Peyer's patch (tissue), 4 donors: ENCODE results near the gene SYT8. TPM values are rescaled to one million over a fixed set of nuclear protein-coding genes. Genes with fewer than 3 reads are reported as not detected.
"Not testable (repeated sequence)": the region's sequence is repeated elsewhere in the genome, so short reads cannot be mapped to it uniquely, and the experiment has no call there.

Experiments used
- DNase-seq, 3 donors: peaks; one replicate each; pipeline ENCODE4 v3.0.0-alpha.2; 2017 to 2019
- H3K27ac ChIP-seq, 4 donors: fragments of 200-600 bp; sonication (generic); one replicate each; pipeline ENCODE4 v1.5.1; 2016 to 2019
- H3K27me3 ChIP-seq, 2 donors: fragments of 200-600 bp; sonication (generic); one replicate each; pipeline ENCODE4 v1.5.1; 2019
- H3K36me3 ChIP-seq, 3 donors: fragments of 200-600 bp; sonication (generic); one replicate each; pipeline ENCODE4 v1.5.1; 2016 to 2019
- H3K4me1 ChIP-seq, 4 donors: fragments of 200-600 bp; sonication (generic); one replicate each; pipeline ENCODE4 v1.5.1; 2016 to 2019
- H3K4me3 ChIP-seq, 4 donors: fragments of 200-600 bp; sonication (generic); 1 replicate in 3 of 4; 2 replicates in 1 of 4; pipeline ENCODE4 v1.5.1; 2016 to 2019; ENCODE audit warnings: mild to moderate bottlenecking in 1 of 4
- H3K9me3 ChIP-seq, 4 donors: fragments of 200-600 bp; sonication (generic); one replicate each; pipeline ENCODE4 v1.5.1; 2016 to 2019; ENCODE audit warnings: mild to moderate bottlenecking in 1 of 4
- CTCF ChIP-seq, 6 experiments: fragments of 450-650 bp in 4 of 6; fragments of 200-600 bp in 2 of 6; sonication (generic) in 1 of 6; IDR thresholded peaks; one replicate each; pipeline ENCODE4 v1.5.1; 2017 to 2019; ENCODE audit warnings: antibody characterized with exemption in 6 of 6, mild to moderate bottlenecking in 3 of 6, moderate library complexity in 1 of 6
- POLR2A ChIP-seq, 2 donors: fragments of 450-650 bp; IDR thresholded peaks; one replicate each; pipeline ENCODE4 v1.5.1; 2017; ENCODE audit warnings: antibody characterized with exemption in 2 of 2, mild to moderate bottlenecking in 2 of 2, moderate library complexity in 2 of 2
- small RNA-seq, 2 donors: library from RNA; depleted of rRNA; stranded (forward); fragments of <200 nt; gene quantifications; one replicate each; pipeline ENCODE3, GENCODE V24; 2016
- total RNA-seq, 4 donors: library from RNA; depleted of rRNA; stranded (reverse); fragments of >200 nt; gene quantifications; one replicate each; pipeline ENCODE4 v1.1.0, GENCODE V29; 2016

Gene SYT8
- total RNA-seq, 4 donors from 2014 or later, result 21.3 to 57.6 (median 44.6) TPM; not detected in 1

GRCh38 chr11:1882265-1883238 is 47.8 kb downstream of the SYT8 start:
- Histone ChIP-seq H3K4me3 (no peak overlapping the region), H3K36me3 (no peaks in the 10 kb centered on the region), H3K27ac (peak overlapping the region in 3 of 4 donors; percentile 49 to 70 (median 68)), H3K9me3 (no peaks in the 10 kb centered on the region), H3K27me3 (no peaks in the 10 kb centered on the region), H3K4me1 (peaks cover 0 to 23% (median 18%) of the 10 kb centered on the region in 4 donors)
- peak; percentile 72 to 88 (median 88) for DNase-seq
- peak; percentile 72 to 95 (median 84) for TF ChIP-seq CTCF (IDR thresholded peaks at IDR 0.05)
- TF ChIP-seq POLR2A (IDR thresholded peaks at IDR 0.05), result no peak

GRCh38 chr11:1883346-1884302 is 48.8 kb downstream of the SYT8 start:
- Histone ChIP-seq H3K36me3 (no peaks in the 10 kb centered on the region), H3K27ac (no peak overlapping the region), H3K4me3 (no peak overlapping the region), H3K4me1 (peaks cover 0 to 25% (median 15%) of the 10 kb centered on the region in 4 donors), H3K27me3 (no peaks in the 10 kb centered on the region), H3K9me3 (no peaks in the 10 kb centered on the region)
- DNase-seq, result peak in 1 of 3 donors; percentile 42
- TF ChIP-seq CTCF (IDR thresholded peaks at IDR 0.05), result no peak
- TF ChIP-seq POLR2A (IDR thresholded peaks at IDR 0.05), result no peak

- TF ChIP-seq CTCF (IDR thresholded peaks at IDR 0.05), result no peak
- no peak for TF ChIP-seq POLR2A (IDR thresholded peaks at IDR 0.05)
- no peaks in the 10 kb centered on the region for H3K27me3 ChIP-seq
- H3K4me1 ChIP-seq, result peaks cover 0 to 32% (median 15%) of the 10 kb centered on the region in 4 donors
- no peak for DNase-seq
- H3K9me3 ChIP-seq, result no peaks in the 10 kb centered on the region
- H3K27ac ChIP-seq, result no peak overlapping the region
- no peaks in the 10 kb centered on the region for H3K36me3 ChIP-seq
- H3K4me3 ChIP-seq, result no peak overlapping the region
Measured at GRCh38 chr11:1884303-1884700, 49.5 kb downstream of the SYT8 start.

- not testable (repeated sequence) for H3K4me3 ChIP-seq, DNase-seq, H3K27ac ChIP-seq, H3K36me3 ChIP-seq, H3K27me3 ChIP-seq, H3K9me3 ChIP-seq
- peaks cover 0 to 26% (median 9%) of the 10 kb centered on the region in 4 donors for H3K4me1 ChIP-seq
Measured at GRCh38 chr11:1886551-1886950, 51.8 kb downstream of the SYT8 start.

Small RNAs within 50 kb of the gene (small RNA-seq; reads per million reads assigned to genes)
- gene AC051649.1, result 0 reads per million in 2 donors
- gene MIR4298, result 0 reads per million in 2 donors

Other genes starting within 250 kb of the SYT8 start
- gene KRTAP5-1, start 249.7 kb upstream of the SYT8 start, total RNA-seq, result not detected
- not detected for gene KRTAP5-2, start 236.7 kb upstream of the SYT8 start, total RNA-seq
- not detected for gene KRTAP5-3, start 226.5 kb upstream of the SYT8 start, total RNA-seq
- not detected for gene KRTAP5-4, start 212.9 kb upstream of the SYT8 start, total RNA-seq
- not detected for gene KRTAP5-5, start 205.2 kb upstream of the SYT8 start, total RNA-seq
- not detected for gene KRTAP5-6, start 137.8 kb upstream of the SYT8 start, total RNA-seq
- 1 to 10 TPM in 3 of 4 donors, under 1 TPM in 1; 0.88 to 5.0 (median 3.4) TPM for gene IFITM10, start 84.4 kb upstream of the SYT8 start, total RNA-seq
- 1,000 to 10,000 TPM in 2 of 4 donors, 100 to 1,000 TPM in 2; 129 to 1,688 (median 1,221) TPM for gene CTSD, start 71.1 kb upstream of the SYT8 start, total RNA-seq
- 10 to 100 TPM in 1 of 4 donors, 1 to 10 TPM in 2, not detected in 1; 4.7 to 23.9 (median 9.3) TPM for gene TNNI2, start 4.0 kb downstream of the SYT8 start, total RNA-seq
- 100 to 1,000 TPM in 1 of 4 donors, 10 to 100 TPM in 3; 10.6 to 175 (median 15.4) TPM for gene LSP1, start 18.1 kb downstream of the SYT8 start, total RNA-seq
- gene PRR33, start 56.9 kb downstream of the SYT8 start, total RNA-seq, result not detected
- 10 to 100 TPM in 1 of 4 donors, not detected in 3; 14.0 TPM for gene TNNT3, start 84.7 kb downstream of the SYT8 start, total RNA-seq
- gene MRPL23, start 112.3 kb downstream of the SYT8 start, total RNA-seq, result 100 to 1,000 TPM in 1 of 4 donors, 10 to 100 TPM in 3; 93.3 to 116 (median 95.0) TPM
- gene H19, start 162.9 kb downstream of the SYT8 start, total RNA-seq, result 10 to 100 TPM in 2 of 4 donors, 1 to 10 TPM in 2; 2.5 to 34.7 (median 11.8) TPM